Astrocyte (in vitro differentiated cells and primary cell): ENCODE measurements around the gene CCT5. TPM values are rescaled to one million over a fixed set of nuclear protein-coding genes. Genes with fewer than 3 reads are reported as not detected.
A peak's percentile ranks its signal among the peaks of the same experiment; 100 is the strongest.

Experiments
- DNase-seq: peaks from one replicate; pipeline ENCODE4 v3.0.0-alpha.2; 2010; ENCODE audit warnings: low read depth
- FAIRE-seq: peaks from 2 replicates; lab custom pipeline; 2011; peaks lifted over from hg19 to GRCh38; lab: Jason Lieb, UNC
- H2AFZ ChIP-seq: 2 replicates; pipeline ENCODE4 v1.6.0; 2012; ENCODE audit warnings: low read depth, low read length, inconsistent platforms
- H3K27ac ChIP-seq: 2 replicates; pipeline ENCODE4 v1.5.1; 2011; ENCODE audit warnings: low read depth, low read length, inconsistent platforms
- H3K27me3 ChIP-seq: 2 replicates; pipeline ENCODE4 v1.6.0; 2011; ENCODE audit warnings: low read length, inconsistent platforms; ENCODE audit not compliant: insufficient read depth
- H3K36me3 ChIP-seq: 2 replicates; pipeline ENCODE4 v1.5.1; 2011; ENCODE audit warnings: low read length, inconsistent platforms; ENCODE audit not compliant: insufficient read depth
- H3K4me1 ChIP-seq: 2 replicates; pipeline ENCODE4 v1.5.1; 2011; ENCODE audit warnings: low read length, inconsistent platforms; ENCODE audit not compliant: insufficient read depth
- H3K4me2 ChIP-seq: 2 replicates; pipeline ENCODE4 v1.6.0; 2012; ENCODE audit warnings: low read length, inconsistent platforms
- H3K4me3 ChIP-seq: 2 replicates; pipeline ENCODE4 v1.5.1; 2011; ENCODE audit warnings: low read depth, mild to moderate bottlenecking, low read length, inconsistent platforms; ENCODE audit not compliant: insufficient read depth
- H3K79me2 ChIP-seq: 2 replicates; pipeline ENCODE4 v1.6.0; 2012; ENCODE audit warnings: mild to moderate bottlenecking, low read length, inconsistent platforms; ENCODE audit not compliant: insufficient read depth
- H3K9ac ChIP-seq: 2 replicates; pipeline ENCODE4 v1.6.0; 2012; ENCODE audit warnings: mild to moderate bottlenecking, low read length, inconsistent platforms
- H3K9me3 ChIP-seq: 2 replicates; pipeline ENCODE4 v1.5.1; 2012; ENCODE audit warnings: low read depth, mild to moderate bottlenecking, low read length, inconsistent platforms; ENCODE audit not compliant: insufficient read depth
- H4K20me1 ChIP-seq: 2 replicates; pipeline ENCODE4 v1.6.0; 2012; ENCODE audit warnings: low read length, inconsistent platforms; ENCODE audit not compliant: insufficient read depth
- H3K27ac Mint-ChIP-seq: one replicate; pipeline ENCODE4 v1.8.0; 2021; ENCODE audit warnings: mild to moderate bottlenecking, mixed read lengths; ENCODE audit not compliant: unreplicated experiment
- H3K27me3 Mint-ChIP-seq: one replicate; pipeline ENCODE4 v1.8.0; 2021; ENCODE audit warnings: low read depth, mixed read lengths; ENCODE audit not compliant: unreplicated experiment
- H3K36me3 Mint-ChIP-seq: one replicate; pipeline ENCODE4 v1.8.0; 2021; ENCODE audit warnings: low read depth, mixed read lengths; ENCODE audit not compliant: unreplicated experiment
- H3K4me1 Mint-ChIP-seq: one replicate; pipeline ENCODE4 v1.8.0; 2021; ENCODE audit warnings: low read depth, mixed read lengths; ENCODE audit not compliant: unreplicated experiment
- H3K4me3 Mint-ChIP-seq: one replicate; pipeline ENCODE4 v1.8.0; 2021; ENCODE audit warnings: mild to moderate bottlenecking, moderate library complexity, mixed read lengths; ENCODE audit not compliant: unreplicated experiment
- H3K9me3 Mint-ChIP-seq: one replicate; pipeline ENCODE4 v1.8.0; 2021; ENCODE audit warnings: mild to moderate bottlenecking, mixed read lengths; ENCODE audit not compliant: unreplicated experiment
- EZH2 ChIP-seq: IDR thresholded peaks from 2 replicates; pipeline ENCODE4 v1.6.1; 2012; ENCODE audit warnings: mild to moderate bottlenecking, low read length, inconsistent platforms; ENCODE audit not compliant: insufficient read depth
- total RNA-seq: library from RNA; stranded (reverse); gene quantifications from 2 replicates; pipeline ENCODE4 v1.2.1, GENCODE V29; 2021
- TF ChIP-seq, protein P1 (sequence below): IDR thresholded peaks from 2 replicates; pipeline ENCODE4 v1.5.1; 2011; ENCODE audit warnings: low read depth, mild to moderate bottlenecking, inconsistent platforms, low read length, moderate library complexity; ENCODE audit not compliant: insufficient read depth

The CCT5 gene
- total RNA-seq, 1 donor from 2014 or later = 276 TPM

GRCh38 chr5:10229306-10230048, 20.6 kb upstream of the CCT5 start:
- Mint-ChIP-seq H3K4me3 (no peak overlapping the region), H3K27me3 (no peaks in the 10 kb centered on the region), H3K4me1 (peaks cover 22% of the 10 kb centered on the region), H3K9me3 (peaks cover 2% of the 10 kb centered on the region), H3K36me3 (peaks cover 21% of the 10 kb centered on the region), H3K27ac (peak overlapping the region; percentile 86)
- H2AFZ ChIP-seq = peak overlapping the region; percentile 3
- peak overlapping the region; percentile 83 for H3K9ac ChIP-seq
- H3K4me1 ChIP-seq = peaks cover 32% of the 10 kb centered on the region
- H3K27ac ChIP-seq = peak overlapping the region; percentile 97
- TF ChIP-seq EZH2 = no peak
- TF ChIP-seq, protein P1, sequence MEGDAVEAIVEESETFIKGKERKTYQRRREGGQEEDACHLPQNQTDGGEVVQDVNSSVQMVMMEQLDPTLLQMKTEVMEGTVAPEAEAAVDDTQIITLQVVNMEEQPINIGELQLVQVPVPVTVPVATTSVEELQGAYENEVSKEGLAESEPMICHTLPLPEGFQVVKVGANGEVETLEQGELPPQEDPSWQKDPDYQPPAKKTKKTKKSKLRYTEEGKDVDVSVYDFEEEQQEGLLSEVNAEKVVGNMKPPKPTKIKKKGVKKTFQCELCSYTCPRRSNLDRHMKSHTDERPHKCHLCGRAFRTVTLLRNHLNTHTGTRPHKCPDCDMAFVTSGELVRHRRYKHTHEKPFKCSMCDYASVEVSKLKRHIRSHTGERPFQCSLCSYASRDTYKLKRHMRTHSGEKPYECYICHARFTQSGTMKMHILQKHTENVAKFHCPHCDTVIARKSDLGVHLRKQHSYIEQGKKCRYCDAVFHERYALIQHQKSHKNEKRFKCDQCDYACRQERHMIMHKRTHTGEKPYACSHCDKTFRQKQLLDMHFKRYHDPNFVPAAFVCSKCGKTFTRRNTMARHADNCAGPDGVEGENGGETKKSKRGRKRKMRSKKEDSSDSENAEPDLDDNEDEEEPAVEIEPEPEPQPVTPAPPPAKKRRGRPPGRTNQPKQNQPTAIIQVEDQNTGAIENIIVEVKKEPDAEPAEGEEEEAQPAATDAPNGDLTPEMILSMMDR = peak; percentile 40
- no peaks in the 10 kb centered on the region for H3K27me3 ChIP-seq
- peaks cover 5% of the 10 kb centered on the region for H3K79me2 ChIP-seq
- no peaks in the 10 kb centered on the region for H4K20me1 ChIP-seq
- no peaks in the 10 kb centered on the region for H3K9me3 ChIP-seq
- H3K4me2 ChIP-seq = peak overlapping the region; percentile 78
- FAIRE-seq (peak; percentile 78), DNase-seq (peak; percentile 90)
- no peak overlapping the region for H3K4me3 ChIP-seq
- H3K36me3 ChIP-seq = no peaks in the 10 kb centered on the region

DNA sequence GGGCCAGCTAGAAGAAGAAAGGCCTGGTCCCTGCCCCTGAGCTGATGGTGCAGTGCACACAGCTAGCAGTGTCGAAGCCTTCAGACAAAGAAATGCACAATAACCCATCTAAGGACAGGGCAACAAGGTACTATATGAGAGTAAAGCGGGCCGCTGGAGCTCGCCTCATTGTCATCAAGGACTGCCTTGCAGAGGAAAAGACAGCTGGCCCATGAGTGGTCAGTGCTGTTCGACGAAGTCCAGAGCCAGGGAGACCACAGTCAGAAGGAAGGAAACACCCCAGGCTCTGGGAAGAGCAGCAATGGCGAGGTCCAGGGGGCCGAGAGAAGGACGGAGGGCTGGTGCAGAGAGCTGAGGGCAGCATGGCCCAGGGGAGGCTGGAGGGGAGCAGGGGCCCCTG, 17.7 kb upstream of the CCT5 start:
- Mint-ChIP-seq H3K4me1 (peaks cover 19% of the 10 kb centered on the region), H3K27ac (no peak overlapping the region), H3K4me3 (no peak overlapping the region), H3K27me3 (no peaks in the 10 kb centered on the region), H3K9me3 (no peaks in the 10 kb centered on the region), H3K36me3 (peaks cover 11% of the 10 kb centered on the region)
- H3K36me3 ChIP-seq = no peaks in the 10 kb centered on the region
- H3K27ac ChIP-seq = peak overlapping the region; percentile 93
- peaks cover 5% of the 10 kb centered on the region for H3K79me2 ChIP-seq
- no peaks in the 10 kb centered on the region for H3K27me3 ChIP-seq
- peak overlapping the region; percentile 61 for H3K9ac ChIP-seq
- DNase-seq = no peak
- H3K4me2 ChIP-seq = no peak overlapping the region
- FAIRE-seq = no peak
- TF ChIP-seq EZH2 = no peak
- TF ChIP-seq, protein P1 = no peak
- H4K20me1 ChIP-seq = no peaks in the 10 kb centered on the region
- no peak overlapping the region for H2AFZ ChIP-seq
- H3K9me3 ChIP-seq = no peaks in the 10 kb centered on the region
- peaks cover 35% of the 10 kb centered on the region for H3K4me1 ChIP-seq
- no peak overlapping the region for H3K4me3 ChIP-seq

DNA sequence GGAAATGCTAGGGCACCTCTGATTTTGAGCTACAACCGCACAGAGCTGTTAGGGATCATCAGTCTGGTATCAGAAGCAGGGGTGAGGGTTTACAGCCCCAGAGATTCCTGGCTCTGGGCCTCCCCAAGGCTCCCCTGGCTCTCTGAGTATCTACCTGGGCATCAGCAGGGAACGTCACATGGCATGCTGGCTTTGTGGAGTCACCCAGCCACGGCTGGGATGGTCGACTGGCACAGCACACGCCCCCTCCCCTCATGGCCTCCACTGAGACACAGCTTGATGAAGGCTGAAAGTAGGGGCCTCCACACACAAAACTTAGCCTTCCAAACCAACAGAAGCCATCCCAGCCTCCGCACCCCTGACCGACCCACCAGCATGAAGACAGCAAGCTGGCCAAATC, 17.1 kb upstream of the CCT5 start:
- H3K36me3 ChIP-seq = no peaks in the 10 kb centered on the region
- H3K4me1 Mint-ChIP-seq = peaks cover 17% of the 10 kb centered on the region
- DNase-seq (no peak), FAIRE-seq (no peak)
- peak overlapping the region; percentile 11 for H2AFZ ChIP-seq
- peak overlapping the region; percentile 61 for H3K9ac ChIP-seq
- peaks cover 11% of the 10 kb centered on the region for H3K36me3 Mint-ChIP-seq
- peaks cover 33% of the 10 kb centered on the region for H3K4me1 ChIP-seq
- H3K27ac Mint-ChIP-seq = no peak overlapping the region
- TF ChIP-seq, protein P1 = no peak
- TF ChIP-seq EZH2 = no peak
- peaks cover 5% of the 10 kb centered on the region for H3K79me2 ChIP-seq
- H3K9me3 Mint-ChIP-seq = no peaks in the 10 kb centered on the region
- H3K27me3 ChIP-seq = no peaks in the 10 kb centered on the region
- no peaks in the 10 kb centered on the region for H3K27me3 Mint-ChIP-seq
- no peak overlapping the region for H3K4me3 ChIP-seq
- H3K4me2 ChIP-seq = peak overlapping the region; percentile 60
- no peaks in the 10 kb centered on the region for H3K9me3 ChIP-seq
- peak overlapping the region; percentile 93 for H3K27ac ChIP-seq
- no peak overlapping the region for H3K4me3 Mint-ChIP-seq
- H4K20me1 ChIP-seq = no peaks in the 10 kb centered on the region
